CD8-positive, alpha-beta memory T cell (primary cell): ENCODE data around the gene MMP24. TPM values are rescaled to one million over a fixed set of nuclear protein-coding genes. Genes with fewer than 3 reads are reported as not detected.

Experiments
- CTCF ChIA-PET: fragments of 350-600 bp; sonication (Branson Sonifier 250); formaldehyde crosslinking; loops from one replicate; lab custom pipeline; 2021; ENCODE audit warnings: antibody characterized with exemption; lab: Charles Lee
- POLR2A ChIA-PET: fragments of 350-600 bp; sonication (Branson Sonifier 250); formaldehyde crosslinking; loops from one replicate; lab custom pipeline; 2021; ENCODE audit warnings: antibody characterized with exemption; lab: Charles Lee
- DNase-seq, 5 donors: peaks; one replicate each; pipeline versions ENCODE4 v3.0.0 to v3.0.0-alpha.2; 2020 to 2022; ENCODE audit warnings: mixed read lengths in 1 of 5
- H3K27ac ChIP-seq: one replicate; pipeline ENCODE4 v1.7.0; 2013; ENCODE audit warnings: low read depth, mild to moderate bottlenecking, low read length, moderate library complexity
- H3K27me3 ChIP-seq: 2 replicates; pipeline ENCODE4 v1.7.0; 2013; ENCODE audit warnings: low read length, mild to moderate bottlenecking; ENCODE audit not compliant: insufficient read depth, poor library complexity, severe bottlenecking
- H3K36me3 ChIP-seq: 2 replicates; pipeline ENCODE4 v1.7.0; 2013; ENCODE audit warnings: mild to moderate bottlenecking, low read length, moderate library complexity; ENCODE audit not compliant: insufficient read depth
- H3K4me1 ChIP-seq: 2 replicates; pipeline ENCODE4 v1.7.0; 2013; ENCODE audit warnings: mild to moderate bottlenecking, low read length, moderate library complexity; ENCODE audit not compliant: insufficient read depth
- H3K4me3 ChIP-seq: 2 replicates; pipeline ENCODE4 v1.7.0; 2013; ENCODE audit warnings: mild to moderate bottlenecking, low read length
- H3K9me3 ChIP-seq: 2 replicates; pipeline ENCODE4 v1.7.0; 2013; ENCODE audit warnings: mild to moderate bottlenecking, low read length
- H3K27ac Mint-ChIP-seq, 8 donors: one replicate each; pipeline ENCODE4 v1.8.0; 2020 to 2021; ENCODE audit warnings: mixed read lengths in 8 of 8, mild to moderate bottlenecking in 6 of 8, inconsistent platforms in 3 of 8, moderate library complexity in 3 of 8
- H3K27me3 Mint-ChIP-seq, 2 donors: one replicate each; pipeline ENCODE4 v1.8.0; 2020 to 2021; ENCODE audit warnings: mixed read lengths in 2 of 2, mild to moderate bottlenecking in 1 of 2, moderate library complexity in 1 of 2
- H3K36me3 Mint-ChIP-seq, 3 donors: one replicate each; pipeline ENCODE4 v1.8.0; 2020 to 2021; ENCODE audit warnings: mixed read lengths in 3 of 3, inconsistent platforms in 1 of 3, mild to moderate bottlenecking in 1 of 3
- H3K4me1 Mint-ChIP-seq, 3 donors: one replicate each; pipeline ENCODE4 v1.8.0; 2020 to 2021; ENCODE audit warnings: mixed read lengths in 3 of 3, inconsistent platforms in 1 of 3, mild to moderate bottlenecking in 1 of 3
- H3K4me3 Mint-ChIP-seq, 7 donors: one replicate each; pipeline ENCODE4 v1.8.0; 2020 to 2021; ENCODE audit warnings: mixed read lengths in 7 of 7, mild to moderate bottlenecking in 6 of 7, moderate library complexity in 4 of 7, inconsistent platforms in 2 of 7
- H3K9me3 Mint-ChIP-seq, 5 donors: one replicate each; pipeline ENCODE4 v1.8.0; 2020 to 2022; ENCODE audit warnings: mixed read lengths in 5 of 5, mild to moderate bottlenecking in 3 of 5, moderate library complexity in 2 of 5, inconsistent platforms in 1 of 5
- polyA plus RNA-seq: library from polyadenylated mRNA; unstranded; fragments of 300-500 nt; fragmentation: Illumina TruSeq; gene quantifications from one replicate; pipeline ENCODE4 v1.2.3, GENCODE V29; 2021
- total RNA-seq, 2 experiments: library from RNA; stranded (reverse); gene quantifications; one replicate each; pipeline ENCODE4 v1.2.3, GENCODE V29; 2021

The MMP24 gene
- total and polyA plus RNA-seq, 3 experiments from 2014 or later = 0.07 to 0.18 TPM; not detected in 1

- Histone ChIP-seq H3K27ac (no peak overlapping the region), H3K9me3 (no peaks in the 10 kb centered on the region), H3K27me3 (peaks cover 15% of the 10 kb centered on the region), H3K4me1 (no peaks in the 10 kb centered on the region), H3K4me3 (no peak overlapping the region), H3K36me3 (no peaks in the 10 kb centered on the region)
- Mint-ChIP-seq H3K4me1 (peaks cover 11 to 17% (median 15%) of the 10 kb centered on the region in 3 donors), H3K4me3 (peak overlapping the region; percentile 67 to 89 (median 73)), H3K27ac (peak overlapping the region in 2 of 8 donors; percentile 22 to 47), H3K9me3 (peaks cover 0 to 5% (median 0%) of the 10 kb centered on the region in 5 donors), H3K27me3 (peaks cover 30 to 39% of the 10 kb centered on the region in 2 donors), H3K36me3 (peaks cover 2 to 20% (median 13%) of the 10 kb centered on the region in 3 donors)
- ChIA-PET POLR2A (no interaction called here), CTCF (no interaction called here)
- no peak for DNase-seq
Measured at GRCh38 chr20:35225319-35226125, 968 bp upstream of the MMP24 start.

- H3K27me3 Mint-ChIP-seq = peaks cover 28 to 47% of the 10 kb centered on the region in 2 donors
- no peaks in the 10 kb centered on the region for H3K36me3 ChIP-seq
- peaks cover 15% of the 10 kb centered on the region for H3K27me3 ChIP-seq
- no peak overlapping the region for H3K4me3 ChIP-seq
- H3K9me3 ChIP-seq = no peaks in the 10 kb centered on the region
- H3K4me1 Mint-ChIP-seq = peaks cover 11 to 17% (median 15%) of the 10 kb centered on the region in 3 donors
- H3K4me1 ChIP-seq = no peaks in the 10 kb centered on the region
- peak overlapping the region; percentile 61 to 92 (median 77) for H3K4me3 Mint-ChIP-seq
- POLR2A ChIA-PET = interaction anchor here (1.4 kb wide), 1 partner anchor 57 kb away, joined by 5 read pairs; the partner anchor contains the start of gene EIF6
- DNase-seq = peak; percentile 15 to 63 (median 27)
- H3K9me3 Mint-ChIP-seq = peaks cover 0 to 5% (median 0%) of the 10 kb centered on the region in 5 donors
- peaks cover 11 to 30% (median 21%) of the 10 kb centered on the region in 3 donors for H3K36me3 Mint-ChIP-seq
- H3K27ac Mint-ChIP-seq = peak overlapping the region in 2 of 8 donors; percentile 43 to 70
- CTCF ChIA-PET = interaction anchor here (0.7 to 1.2 kb wide), 4 partner anchors 18 to 354 kb away, joined by 3 to 4 read pairs (median 3); partner anchors contain the start of gene GGT7
- no peak overlapping the region for H3K27ac ChIP-seq
Measured at GRCh38 chr20:35226884-35227681, 593 bp downstream of the MMP24 start.

- no peak overlapping the region for H3K27ac Mint-ChIP-seq
- peaks cover under 1% of the 10 kb centered on the region for H3K27me3 ChIP-seq
- no peak overlapping the region for H3K27ac ChIP-seq
- no peak overlapping the region for H3K4me3 ChIP-seq
- no peak for DNase-seq
- H3K4me1 ChIP-seq = no peaks in the 10 kb centered on the region
- H3K36me3 Mint-ChIP-seq = peaks cover 27 to 40% (median 40%) of the 10 kb centered on the region in 3 donors
- H3K27me3 Mint-ChIP-seq = peaks cover 16 to 33% of the 10 kb centered on the region in 2 donors
- H3K9me3 ChIP-seq = no peaks in the 10 kb centered on the region
- peaks cover 0 to under 1% (median under 1%) of the 10 kb centered on the region in 3 donors for H3K4me1 Mint-ChIP-seq
- H3K36me3 ChIP-seq = no peaks in the 10 kb centered on the region
- no peaks in the 10 kb centered on the region for H3K9me3 Mint-ChIP-seq
- ChIA-PET CTCF (no interaction called here), POLR2A (interaction anchor here (0.6 kb wide), 1 partner anchor 351 kb away, joined by 11 read pairs; no protein-coding TSS in a partner anchor)
- no peak overlapping the region for H3K4me3 Mint-ChIP-seq
Measured at GRCh38 chr20:35232575-35232974, 6.1 kb downstream of the MMP24 start.

GRCh38 chr20:35235881-35236280, 9.4 kb downstream of the MMP24 start:
- no peak overlapping the region for H3K27ac ChIP-seq
- no peak overlapping the region for H3K4me3 ChIP-seq
- no peaks in the 10 kb centered on the region for H3K9me3 Mint-ChIP-seq
- H3K36me3 ChIP-seq = no peaks in the 10 kb centered on the region
- H3K27me3 ChIP-seq = peaks cover 4% of the 10 kb centered on the region
- peaks cover 10 to 14% of the 10 kb centered on the region in 2 donors for H3K27me3 Mint-ChIP-seq
- no peaks in the 10 kb centered on the region for H3K4me1 ChIP-seq
- H3K4me3 Mint-ChIP-seq = no peak overlapping the region
- ChIA-PET POLR2A (no interaction called here), CTCF (no interaction called here)
- H3K27ac Mint-ChIP-seq = no peak overlapping the region
- peaks cover 23 to 38% (median 30%) of the 10 kb centered on the region in 3 donors for H3K36me3 Mint-ChIP-seq
- no peaks in the 10 kb centered on the region for H3K9me3 ChIP-seq
- H3K4me1 Mint-ChIP-seq = peaks cover 0 to 7% (median 0%) of the 10 kb centered on the region in 3 donors
- no peak for DNase-seq

- Histone ChIP-seq H3K36me3 (no peaks in the 10 kb centered on the region), H3K4me3 (no peak overlapping the region), H3K27ac (no peak overlapping the region), H3K4me1 (no peaks in the 10 kb centered on the region), H3K9me3 (no peaks in the 10 kb centered on the region), H3K27me3 (peaks cover 13% of the 10 kb centered on the region)
- peaks cover 8 to 9% of the 10 kb centered on the region in 2 donors for H3K27me3 Mint-ChIP-seq
- CTCF ChIA-PET = no interaction called here
- no peaks in the 10 kb centered on the region for H3K9me3 Mint-ChIP-seq
- peaks cover 14 to 29% (median 23%) of the 10 kb centered on the region in 3 donors for H3K36me3 Mint-ChIP-seq
- POLR2A ChIA-PET = no interaction called here
- H3K4me1 Mint-ChIP-seq = peaks cover 0 to 7% (median 0%) of the 10 kb centered on the region in 3 donors
- no peak overlapping the region for H3K4me3 Mint-ChIP-seq
- no peak for DNase-seq
- peak overlapping the region in 1 of 8 donors; percentile 61 for H3K27ac Mint-ChIP-seq
Measured at GRCh38 chr20:35237486-35237885, 11.0 kb downstream of the MMP24 start.

GRCh38 chr20:35238170-35238569, 11.7 kb downstream of the MMP24 start:
- H3K4me1 Mint-ChIP-seq = peaks cover 0 to 7% (median 0%) of the 10 kb centered on the region in 3 donors
- no peaks in the 10 kb centered on the region for H3K4me1 ChIP-seq
- peaks cover 8 to 12% of the 10 kb centered on the region in 2 donors for H3K27me3 Mint-ChIP-seq
- CTCF ChIA-PET = no interaction called here
- H3K27ac Mint-ChIP-seq = no peak overlapping the region
- H3K27ac ChIP-seq = no peak overlapping the region
- no peaks in the 10 kb centered on the region for H3K36me3 ChIP-seq
- H3K36me3 Mint-ChIP-seq = peaks cover 12 to 28% (median 23%) of the 10 kb centered on the region in 3 donors
- no peak for DNase-seq
- H3K9me3 Mint-ChIP-seq = no peaks in the 10 kb centered on the region
- H3K4me3 ChIP-seq = no peak overlapping the region
- H3K27me3 ChIP-seq = peaks cover 13% of the 10 kb centered on the region
- POLR2A ChIA-PET = no interaction called here
- H3K9me3 ChIP-seq = no peaks in the 10 kb centered on the region
- H3K4me3 Mint-ChIP-seq = no peak overlapping the region

- peaks cover 8 to 12% of the 10 kb centered on the region in 2 donors for H3K27me3 Mint-ChIP-seq
- H3K4me1 Mint-ChIP-seq = peaks cover 0 to 7% (median 0%) of the 10 kb centered on the region in 3 donors
- ChIA-PET POLR2A (interaction anchor here (0.6 kb wide), 1 partner anchor 57 kb away, joined by 4 read pairs; no protein-coding TSS in a partner anchor), CTCF (no interaction called here)
- no peak for DNase-seq
- Histone ChIP-seq H3K36me3 (no peaks in the 10 kb centered on the region), H3K4me3 (no peak overlapping the region), H3K4me1 (no peaks in the 10 kb centered on the region), H3K27me3 (peaks cover 13% of the 10 kb centered on the region), H3K9me3 (no peaks in the 10 kb centered on the region), H3K27ac (no peak overlapping the region)
- no peaks in the 10 kb centered on the region for H3K9me3 Mint-ChIP-seq
- H3K4me3 Mint-ChIP-seq = no peak overlapping the region
- H3K36me3 Mint-ChIP-seq = peaks cover 12 to 28% (median 19%) of the 10 kb centered on the region in 3 donors
- H3K27ac Mint-ChIP-seq = peak overlapping the region in 3 of 8 donors; percentile 31 to 93 (median 35)
Measured at GRCh38 chr20:35238735-35239134, 12.2 kb downstream of the MMP24 start.
